HepG2 (cell line): ENCODE data around the gene RAB40C. TPM values are rescaled to one million over a fixed set of nuclear protein-coding genes. Genes with fewer than 3 reads are reported as not detected.

Source experiments
- ELF4 ChIP-seq: sonication (generic); formaldehyde crosslinking; IDR thresholded peaks from 2 replicates; pipeline ENCODE4 v1.5.0; 2020; ENCODE audit warnings: missing genetic modification reagents, mild to moderate bottlenecking, moderate library complexity, borderline replicate concordance
- GATA4 ChIP-seq: sonication (generic); IDR thresholded peaks from 2 replicates; pipeline ENCODE4 v1.6.1; 2016; ENCODE audit warnings: antibody characterized with exemption, low read depth, borderline replicate concordance
- SKI ChIP-seq: fragments of 450-650 bp; IDR thresholded peaks from one replicate; pipeline ENCODE4 v1.6.1; 2018; ENCODE audit warnings: mild to moderate bottlenecking; ENCODE audit not compliant: partially characterized antibody
- SNRNP70 ChIP-seq: fragments of 200-400 bp; formaldehyde crosslinking; IDR thresholded peaks from 2 replicates; pipeline ENCODE4 v1.6.1; 2017; ENCODE audit warnings: mild to moderate bottlenecking, low read depth, low read length, moderate library complexity
- SP140L ChIP-seq: sonication (generic); formaldehyde crosslinking; IDR thresholded peaks from 2 replicates; pipeline ENCODE4 v1.4.0; 2020; ENCODE audit warnings: missing genetic modification reagents, borderline replicate concordance
- TGIF2 ChIP-seq: IDR thresholded peaks from 2 replicates; pipeline ENCODE4 v1.6.1; 2016; ENCODE audit warnings: control low read depth, missing compliant biosample characterization
- ZBTB3 ChIP-seq: sonication (generic); formaldehyde crosslinking; IDR thresholded peaks from 2 replicates; pipeline ENCODE4 v1.4.0; 2020; ENCODE audit warnings: low read depth, mild to moderate bottlenecking, moderate library complexity, missing genetic modification reagents, borderline replicate concordance
- ZBTB8A ChIP-seq: sonication (generic); formaldehyde crosslinking; IDR thresholded peaks from 2 replicates; pipeline ENCODE4 v1.4.0; 2020; ENCODE audit warnings: mild to moderate bottlenecking, low read depth, missing genetic modification reagents, borderline replicate concordance
- ZNF44 ChIP-seq: sonication (generic); formaldehyde crosslinking; IDR thresholded peaks from 2 replicates; pipeline ENCODE4 v1.5.1; 2020; ENCODE audit warnings: mild to moderate bottlenecking, missing genetic modification reagents
- ZNF782 ChIP-seq: sonication (generic); formaldehyde crosslinking; IDR thresholded peaks from 2 replicates; pipeline ENCODE4 v1.4.0; 2020; ENCODE audit warnings: missing genetic modification reagents, mild to moderate bottlenecking, borderline replicate concordance
- ZNF891 ChIP-seq: sonication (generic); formaldehyde crosslinking; IDR thresholded peaks from 2 replicates; pipeline ENCODE4 v1.5.0; 2020; ENCODE audit warnings: mild to moderate bottlenecking, missing genetic modification reagents
- ZSCAN30 ChIP-seq: sonication (generic); formaldehyde crosslinking; IDR thresholded peaks from 2 replicates; pipeline ENCODE4 v1.5.0; 2020; ENCODE audit warnings: mild to moderate bottlenecking, missing genetic modification reagents
- polyA plus RNA-seq, 8 experiments: library from polyadenylated mRNA; depleted of rRNA in 3 of 8; stranded (reverse) in 7 of 8; unstranded in 1 of 8; fragments of >200 nt; fragmentation: Illumina TruSeq in 4 of 8; extraction: Trizol in 4 of 8; gene quantifications; 2 replicates each; pipeline versions ENCODE4 v1.2.1 to v1.2.3, GENCODE V29; 2011 to 2016; ENCODE audit warnings: low read depth in 4 of 8, missing spikeins in 1 of 8, mixed read lengths in 1 of 8; ENCODE audit not compliant: insufficient read depth in 1 of 8
- total RNA-seq, 5 experiments: library from RNA; depleted of rRNA; stranded (reverse); fragments of >200 nt; fragmentation: Illumina TruSeq; extraction: Trizol; gene quantifications; 2 replicates each; pipeline ENCODE4 v1.2.3, GENCODE V29; 2016; ENCODE audit warnings: low read depth in 1 of 5
- TF ChIP-seq, protein P1 (sequence below): sonication (generic); formaldehyde crosslinking; IDR thresholded peaks from 2 replicates; pipeline ENCODE4 v1.5.0; 2020; ENCODE audit warnings: mild to moderate bottlenecking, missing genetic modification reagents, borderline replicate concordance
- TF ChIP-seq, protein P2 (sequence below): sonication (generic); formaldehyde crosslinking; IDR thresholded peaks from 2 replicates; pipeline ENCODE4 v1.4.0; 2020; ENCODE audit warnings: mild to moderate bottlenecking, missing genetic modification reagents
- TF ChIP-seq, protein P3 (sequence below): sonication (generic); formaldehyde crosslinking; IDR thresholded peaks from 2 replicates; pipeline ENCODE4 v1.5.0; 2020; ENCODE audit warnings: missing genetic modification reagents
- TF ChIP-seq, protein P4 (sequence below): sonication (generic); formaldehyde crosslinking; IDR thresholded peaks from 2 replicates; pipeline ENCODE4 v1.4.0; 2020; ENCODE audit warnings: missing genetic modification reagents

Gene RAB40C
- total and polyA plus RNA-seq, 2 of the 13 experiments (the other 11 are each of a cell fraction or from before 2014, with no cell fraction given), result 7.7 to 11.5 TPM

DNA sequence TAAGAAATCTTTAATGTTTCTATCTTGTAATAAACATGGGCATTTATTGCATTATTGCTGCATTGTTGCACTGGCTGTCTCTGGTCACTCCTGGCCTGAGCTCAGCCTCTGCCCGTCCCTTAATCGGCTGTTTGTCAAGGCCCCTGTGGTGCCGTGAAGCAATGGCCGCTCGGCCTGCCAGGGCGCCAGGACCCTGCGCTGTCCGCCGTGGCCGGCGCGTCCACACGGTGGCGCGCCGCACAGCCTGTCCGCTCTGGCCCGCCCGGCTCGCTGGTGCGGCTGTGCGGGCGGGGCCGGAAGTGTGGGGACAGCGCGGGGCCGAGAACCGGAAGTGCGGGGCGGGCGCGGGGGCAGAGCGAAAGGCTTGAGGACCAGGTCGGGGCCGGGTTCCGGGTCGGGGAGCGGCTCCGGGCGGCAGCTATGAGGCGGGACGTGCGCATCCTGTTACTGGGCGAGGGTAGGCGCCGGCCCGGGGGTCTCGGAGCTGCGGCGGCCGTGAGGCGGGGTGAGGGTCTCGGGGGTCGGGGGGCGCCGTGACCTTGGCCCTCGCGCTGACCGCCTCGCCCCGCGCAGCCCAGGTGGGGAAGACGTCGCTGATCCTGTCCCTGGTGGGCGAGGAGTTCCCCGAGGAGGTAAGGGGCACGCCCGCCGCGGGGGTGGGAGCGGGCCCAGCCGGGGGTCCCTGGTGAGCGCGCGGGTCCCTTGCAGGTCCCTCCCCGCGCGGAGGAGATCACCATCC, 78.1 kb downstream of the RAB40C start, which contains the start of gene RHOT2 (continued):
- no peak for TF ChIP-seq ZBTB3
- no peak for TF ChIP-seq ZSCAN30 (CRISPR knock-in tag)
- no peak for TF ChIP-seq ELF4 (CRISPR knock-in tag)
- TF ChIP-seq, protein P1, sequence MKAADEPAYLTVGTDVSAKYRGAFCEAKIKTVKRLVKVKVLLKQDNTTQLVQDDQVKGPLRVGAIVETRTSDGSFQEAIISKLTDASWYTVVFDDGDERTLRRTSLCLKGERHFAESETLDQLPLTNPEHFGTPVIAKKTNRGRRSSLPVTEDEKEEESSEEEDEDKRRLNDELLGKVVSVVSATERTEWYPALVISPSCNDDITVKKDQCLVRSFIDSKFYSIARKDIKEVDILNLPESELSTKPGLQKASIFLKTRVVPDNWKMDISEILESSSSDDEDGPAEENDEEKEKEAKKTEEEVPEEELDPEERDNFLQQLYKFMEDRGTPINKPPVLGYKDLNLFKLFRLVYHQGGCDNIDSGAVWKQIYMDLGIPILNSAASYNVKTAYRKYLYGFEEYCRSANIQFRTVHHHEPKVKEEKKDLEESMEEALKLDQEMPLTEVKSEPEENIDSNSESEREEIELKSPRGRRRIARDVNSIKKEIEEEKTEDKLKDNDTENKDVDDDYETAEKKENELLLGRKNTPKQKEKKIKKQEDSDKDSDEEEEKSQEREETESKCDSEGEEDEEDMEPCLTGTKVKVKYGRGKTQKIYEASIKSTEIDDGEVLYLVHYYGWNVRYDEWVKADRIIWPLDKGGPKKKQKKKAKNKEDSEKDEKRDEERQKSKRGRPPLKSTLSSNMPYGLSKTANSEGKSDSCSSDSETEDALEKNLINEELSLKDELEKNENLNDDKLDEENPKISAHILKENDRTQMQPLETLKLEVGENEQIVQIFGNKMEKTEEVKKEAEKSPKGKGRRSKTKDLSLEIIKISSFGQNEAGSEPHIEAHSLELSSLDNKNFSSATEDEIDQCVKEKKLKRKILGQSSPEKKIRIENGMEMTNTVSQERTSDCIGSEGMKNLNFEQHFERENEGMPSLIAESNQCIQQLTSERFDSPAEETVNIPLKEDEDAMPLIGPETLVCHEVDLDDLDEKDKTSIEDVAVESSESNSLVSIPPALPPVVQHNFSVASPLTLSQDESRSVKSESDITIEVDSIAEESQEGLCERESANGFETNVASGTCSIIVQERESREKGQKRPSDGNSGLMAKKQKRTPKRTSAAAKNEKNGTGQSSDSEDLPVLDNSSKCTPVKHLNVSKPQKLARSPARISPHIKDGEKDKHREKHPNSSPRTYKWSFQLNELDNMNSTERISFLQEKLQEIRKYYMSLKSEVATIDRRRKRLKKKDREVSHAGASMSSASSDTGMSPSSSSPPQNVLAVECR (CRISPR knock-in tag), result peak; percentile 92; the same call in 1 of the 2 replicates
- TF ChIP-seq SNRNP70, result no peak
- TF ChIP-seq, protein P2, sequence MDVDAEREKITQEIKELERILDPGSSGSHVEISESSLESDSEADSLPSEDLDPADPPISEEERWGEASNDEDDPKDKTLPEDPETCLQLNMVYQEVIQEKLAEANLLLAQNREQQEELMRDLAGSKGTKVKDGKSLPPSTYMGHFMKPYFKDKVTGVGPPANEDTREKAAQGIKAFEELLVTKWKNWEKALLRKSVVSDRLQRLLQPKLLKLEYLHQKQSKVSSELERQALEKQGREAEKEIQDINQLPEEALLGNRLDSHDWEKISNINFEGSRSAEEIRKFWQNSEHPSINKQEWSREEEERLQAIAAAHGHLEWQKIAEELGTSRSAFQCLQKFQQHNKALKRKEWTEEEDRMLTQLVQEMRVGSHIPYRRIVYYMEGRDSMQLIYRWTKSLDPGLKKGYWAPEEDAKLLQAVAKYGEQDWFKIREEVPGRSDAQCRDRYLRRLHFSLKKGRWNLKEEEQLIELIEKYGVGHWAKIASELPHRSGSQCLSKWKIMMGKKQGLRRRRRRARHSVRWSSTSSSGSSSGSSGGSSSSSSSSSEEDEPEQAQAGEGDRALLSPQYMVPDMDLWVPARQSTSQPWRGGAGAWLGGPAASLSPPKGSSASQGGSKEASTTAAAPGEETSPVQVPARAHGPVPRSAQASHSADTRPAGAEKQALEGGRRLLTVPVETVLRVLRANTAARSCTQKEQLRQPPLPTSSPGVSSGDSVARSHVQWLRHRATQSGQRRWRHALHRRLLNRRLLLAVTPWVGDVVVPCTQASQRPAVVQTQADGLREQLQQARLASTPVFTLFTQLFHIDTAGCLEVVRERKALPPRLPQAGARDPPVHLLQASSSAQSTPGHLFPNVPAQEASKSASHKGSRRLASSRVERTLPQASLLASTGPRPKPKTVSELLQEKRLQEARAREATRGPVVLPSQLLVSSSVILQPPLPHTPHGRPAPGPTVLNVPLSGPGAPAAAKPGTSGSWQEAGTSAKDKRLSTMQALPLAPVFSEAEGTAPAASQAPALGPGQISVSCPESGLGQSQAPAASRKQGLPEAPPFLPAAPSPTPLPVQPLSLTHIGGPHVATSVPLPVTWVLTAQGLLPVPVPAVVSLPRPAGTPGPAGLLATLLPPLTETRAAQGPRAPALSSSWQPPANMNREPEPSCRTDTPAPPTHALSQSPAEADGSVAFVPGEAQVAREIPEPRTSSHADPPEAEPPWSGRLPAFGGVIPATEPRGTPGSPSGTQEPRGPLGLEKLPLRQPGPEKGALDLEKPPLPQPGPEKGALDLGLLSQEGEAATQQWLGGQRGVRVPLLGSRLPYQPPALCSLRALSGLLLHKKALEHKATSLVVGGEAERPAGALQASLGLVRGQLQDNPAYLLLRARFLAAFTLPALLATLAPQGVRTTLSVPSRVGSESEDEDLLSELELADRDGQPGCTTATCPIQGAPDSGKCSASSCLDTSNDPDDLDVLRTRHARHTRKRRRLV, result no peak
- TF ChIP-seq ZBTB8A (CRISPR knock-in tag), result no peak
- no peak for TF ChIP-seq TGIF2 (CRISPR knock-in tag)
- TF ChIP-seq, protein P3, sequence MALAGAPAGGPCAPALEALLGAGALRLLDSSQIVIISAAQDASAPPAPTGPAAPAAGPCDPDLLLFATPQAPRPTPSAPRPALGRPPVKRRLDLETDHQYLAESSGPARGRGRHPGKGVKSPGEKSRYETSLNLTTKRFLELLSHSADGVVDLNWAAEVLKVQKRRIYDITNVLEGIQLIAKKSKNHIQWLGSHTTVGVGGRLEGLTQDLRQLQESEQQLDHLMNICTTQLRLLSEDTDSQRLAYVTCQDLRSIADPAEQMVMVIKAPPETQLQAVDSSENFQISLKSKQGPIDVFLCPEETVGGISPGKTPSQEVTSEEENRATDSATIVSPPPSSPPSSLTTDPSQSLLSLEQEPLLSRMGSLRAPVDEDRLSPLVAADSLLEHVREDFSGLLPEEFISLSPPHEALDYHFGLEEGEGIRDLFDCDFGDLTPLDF, result peak; percentile 18; the same call in 1 of the 2 replicates
- no peak for TF ChIP-seq ZNF782 (CRISPR knock-in tag)
- TF ChIP-seq ZNF44 (CRISPR knock-in tag), result no peak
- TF ChIP-seq ZNF891 (CRISPR knock-in tag), result peak; percentile 74
- no peak for TF ChIP-seq SP140L (CRISPR knock-in tag)
- TF ChIP-seq, protein P4, sequence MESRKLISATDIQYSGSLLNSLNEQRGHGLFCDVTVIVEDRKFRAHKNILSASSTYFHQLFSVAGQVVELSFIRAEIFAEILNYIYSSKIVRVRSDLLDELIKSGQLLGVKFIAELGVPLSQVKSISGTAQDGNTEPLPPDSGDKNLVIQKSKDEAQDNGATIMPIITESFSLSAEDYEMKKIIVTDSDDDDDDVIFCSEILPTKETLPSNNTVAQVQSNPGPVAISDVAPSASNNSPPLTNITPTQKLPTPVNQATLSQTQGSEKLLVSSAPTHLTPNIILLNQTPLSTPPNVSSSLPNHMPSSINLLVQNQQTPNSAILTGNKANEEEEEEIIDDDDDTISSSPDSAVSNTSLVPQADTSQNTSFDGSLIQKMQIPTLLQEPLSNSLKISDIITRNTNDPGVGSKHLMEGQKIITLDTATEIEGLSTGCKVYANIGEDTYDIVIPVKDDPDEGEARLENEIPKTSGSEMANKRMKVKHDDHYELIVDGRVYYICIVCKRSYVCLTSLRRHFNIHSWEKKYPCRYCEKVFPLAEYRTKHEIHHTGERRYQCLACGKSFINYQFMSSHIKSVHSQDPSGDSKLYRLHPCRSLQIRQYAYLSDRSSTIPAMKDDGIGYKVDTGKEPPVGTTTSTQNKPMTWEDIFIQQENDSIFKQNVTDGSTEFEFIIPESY, result peak; percentile 76
- TF ChIP-seq GATA4, result no peak
- peak; percentile 79 for TF ChIP-seq SKI
